PC-9 (cell line): ENCODE results near the gene COL10A1. TPM values are rescaled to one million over a fixed set of nuclear protein-coding genes. Genes with fewer than 3 reads are reported as not detected.
"Not testable (repeated sequence)": the region's sequence is repeated elsewhere in the genome, so short reads cannot be mapped to it uniquely, and the experiment has no call there.

Experiments
- BruUV-seq: library from RNA; stranded (reverse); fragments of 400-500 nt; replicated peaks from 2 replicates; lab custom pipeline; 2021; lab: Mats Ljungman, UMichigan
- CTCF ChIA-PET: fragments of 300-600 bp; sonication (Branson Sonifier 250); formaldehyde crosslinking; loops from one replicate; lab custom pipeline; 2022; ENCODE audit warnings: antibody characterized with exemption; lab: Charles Lee
- POLR2A ChIA-PET: fragments of 300-600 bp; sonication (Branson Sonifier 250); formaldehyde crosslinking; loops from one replicate; lab custom pipeline; 2022; ENCODE audit warnings: antibody characterized with exemption; ENCODE audit not compliant: unreplicated experiment; lab: Charles Lee
- DNase-seq, 2 experiments: peaks; one replicate each; pipeline versions ENCODE4 v3.0.0 to v3.0.0-alpha.2; 2015 to 2022; ENCODE audit warnings: mixed read lengths in 1 of 2
- H2AFZ ChIP-seq: fragments of 200-600 bp; sonication (generic); 2 replicates; pipeline ENCODE4 v1.8.1; 2017; ENCODE audit warnings: antibody characterized with exemption
- H3F3A ChIP-seq: fragments of 200-600 bp; sonication (generic); 2 replicates; pipeline ENCODE4 v1.8.1; 2017; ENCODE audit warnings: antibody characterized with exemption, mild to moderate bottlenecking, low read depth; ENCODE audit not compliant: insufficient read depth
- H3K27ac ChIP-seq: fragments of 200-600 bp; sonication (generic); 2 replicates; pipeline ENCODE4 v1.6.1; 2016; ENCODE audit warnings: mixed run types
- H3K27me3 ChIP-seq: fragments of 200-600 bp; sonication (generic); 2 replicates; pipeline ENCODE4 v1.6.1; 2016; ENCODE audit warnings: low read depth, mixed run types; ENCODE audit not compliant: insufficient read depth
- H3K36me3 ChIP-seq: fragments of 200-600 bp; sonication (generic); 2 replicates; pipeline ENCODE4 v1.6.1; 2016; ENCODE audit warnings: low read depth, mixed run types
- H3K4me1 ChIP-seq: fragments of 200-600 bp; sonication (generic); replicated peaks from 2 replicates; pipeline ENCODE4 v1.6.1; 2016; ENCODE audit warnings: mixed run types; ENCODE audit not compliant: insufficient read depth
- H3K4me2 ChIP-seq: fragments of 200-600 bp; sonication (generic); 2 replicates; pipeline ENCODE4 v1.6.1; 2017; ENCODE audit warnings: mixed run types
- H3K4me3 ChIP-seq: fragments of 200-600 bp; sonication (generic); 2 replicates; pipeline ENCODE4 v1.6.1; 2016; ENCODE audit warnings: mixed run types
- H3K79me2 ChIP-seq: fragments of 200-600 bp; sonication (generic); 2 replicates; pipeline ENCODE4 v1.6.1; 2017; ENCODE audit warnings: low read depth, mixed run types
- H3K9me2 ChIP-seq: fragments of 200-600 bp; sonication (generic); 2 replicates; pipeline ENCODE4 v1.8.1; 2017; ENCODE audit warnings: mild to moderate bottlenecking; ENCODE audit not compliant: insufficient read depth
- H3K9me3 ChIP-seq: fragments of 200-600 bp; sonication (generic); 2 replicates; pipeline ENCODE4 v1.8.1; 2016; ENCODE audit warnings: low read depth; ENCODE audit not compliant: insufficient read depth
- H4K20me1 ChIP-seq: fragments of 200-600 bp; sonication (generic); 2 replicates; pipeline ENCODE4 v1.8.1; 2017; ENCODE audit not compliant: insufficient read depth
- CTCF ChIP-seq: fragments of 200-600 bp; sonication (generic); conservative IDR thresholded peaks from 2 replicates; pipeline ENCODE4 v1.6.1; 2017; ENCODE audit warnings: mixed run types, antibody characterized with exemption, mild to moderate bottlenecking, moderate library complexity
- EZH2 ChIP-seq: fragments of 200-600 bp; sonication (generic); IDR thresholded peaks from 2 replicates; pipeline ENCODE4 v1.8.0; 2017; ENCODE audit warnings: antibody characterized with exemption, low read depth
- intact Hi-C: fragments of 100-400 bp; cut with micrococcal nuclease; formaldehyde crosslinking; loops from one replicate; pipeline ENCODE4 v1.10.0; 2022; ENCODE audit not compliant: unreplicated experiment
- total RNA-seq: library from RNA; stranded (reverse); gene quantifications from 2 replicates; pipeline ENCODE4 v1.2.3, GENCODE V29; 2021

COL10A1 gene
- total RNA-seq, 1 experiment from 2014 or later = not detected

GRCh38 chr6:116099036-116099435 is 26.9 kb downstream of the COL10A1 start:
- ChIA-PET CTCF (no interaction called here), POLR2A (no interaction called here)
- TF ChIP-seq EZH2 (no peak), CTCF (no peak)
- Histone ChIP-seq H3K27me3 (no peaks in the 10 kb centered on the region), H3K4me2 (no peak overlapping the region), H3K4me3 (no peak overlapping the region), H3K9me3 (0 out of 2 replicates have a peak, but pooled peaks cover 8% of the 10 kb centered on the region), H3K36me3 (no peaks in the 10 kb centered on the region), H3K4me1 (peaks cover 22% of the 10 kb centered on the region), H3F3A (peaks cover 19% of the 10 kb centered on the region; the same call in 1 of the 2 replicates), H3K9me2 (no peaks in the 10 kb centered on the region), H4K20me1 (no peaks in the 10 kb centered on the region), H2AFZ (no peak overlapping the region), H3K27ac (no peak overlapping the region), H3K79me2 (peaks cover 22% of the 10 kb centered on the region)
- intact Hi-C loops = loop anchor here (5.0 kb wide), 1 partner anchor 1352 kb away; no protein-coding TSS in a partner anchor
- BruUV-seq = no TSS peak
- DNase-seq = no peak

GRCh38 chr6:116096979-116097816 is 28.7 kb downstream of the COL10A1 start:
- H3K27me3 ChIP-seq = no peaks in the 10 kb centered on the region
- H3K9me2 ChIP-seq = no peaks in the 10 kb centered on the region
- intact Hi-C loops = loop anchor here (1.0 to 5.0 kb wide), 2 partner anchors 86 to 1350 kb away; no protein-coding TSS in a partner anchor
- no peak overlapping the region for H3K27ac ChIP-seq
- H3K4me2 ChIP-seq = no peak overlapping the region
- H2AFZ ChIP-seq = no peak overlapping the region
- no peaks in the 10 kb centered on the region for H4K20me1 ChIP-seq
- TF ChIP-seq CTCF (peak; percentile 87), EZH2 (no peak)
- H3K36me3 ChIP-seq = no peaks in the 10 kb centered on the region
- H3K79me2 ChIP-seq = peaks cover 7% of the 10 kb centered on the region
- ChIA-PET CTCF (interaction anchor here (0.5 to 1.6 kb wide), 4 partner anchors 16 to 86 kb away, joined by 3 to 7 read pairs (median 4); no protein-coding TSS in a partner anchor), POLR2A (interaction anchor here (0.6 to 0.7 kb wide), 3 partner anchors 36 to 756 kb away, joined by 3 to 7 read pairs (median 5); partner anchors contain the start of gene FRK)
- no TSS peak for BruUV-seq
- DNase-seq = no peak
- H3F3A ChIP-seq = peaks cover 19% of the 10 kb centered on the region; the same call in 1 of the 2 replicates
- no peak overlapping the region for H3K4me3 ChIP-seq
- H3K4me1 ChIP-seq = peaks cover 15% of the 10 kb centered on the region
- 0 out of 2 replicates have a peak, but pooled peaks cover 8% of the 10 kb centered on the region for H3K9me3 ChIP-seq

- H3K36me3 ChIP-seq, H3K27me3 ChIP-seq, H4K20me1 ChIP-seq, DNase-seq, H3K9me2 ChIP-seq, H3K27ac ChIP-seq, H3K9me3 ChIP-seq, BruUV-seq, H3K79me2 ChIP-seq, H2AFZ ChIP-seq, H3K4me2 ChIP-seq, H3K4me3 ChIP-seq, H3K4me1 ChIP-seq: not testable (repeated sequence)
- ChIA-PET CTCF (interaction anchor here (0.7 to 1.6 kb wide), 3 partner anchors 17 to 85 kb away, joined by 3 to 7 read pairs (median 5); no protein-coding TSS in a partner anchor), POLR2A (interaction anchor here (0.6 kb wide), 1 partner anchor 35 kb away, joined by 3 read pairs; the partner anchor contains the start of gene FRK)
- intact Hi-C loops = loop anchor here (5.0 kb wide), 1 partner anchor 1349 kb away; no protein-coding TSS in a partner anchor
- H3F3A ChIP-seq = peaks cover 13% of the 10 kb centered on the region; the same call in 1 of the 2 replicates
Measured at GRCh38 chr6:116096048-116096759, 29.7 kb downstream of the COL10A1 start.
